AG04450 (cell line): ENCODE results near the gene PLLP. TPM values are rescaled to one million over a fixed set of nuclear protein-coding genes. Genes with fewer than 3 reads are reported as not detected.

Experiments
- CTCF ChIA-PET: fragments of 300-600, 350-600 bp; formaldehyde crosslinking; extraction: SDS; loops from one replicate; lab custom pipeline; 2022; ENCODE audit warnings: antibody characterized with exemption, inconsistent platforms; lab: Charles Lee
- POLR2A ChIA-PET: fragments of 350-600 bp; formaldehyde crosslinking; extraction: SDS; loops from one replicate; lab custom pipeline; 2021; ENCODE audit warnings: antibody characterized with exemption, inconsistent platforms; lab: Yijun Ruan, JAX
- DNase-seq: peaks from one replicate; pipeline ENCODE4 v3.0.0-alpha.2; 2011; ENCODE audit warnings: low read depth, low spot score
- H3K27ac ChIP-seq: one replicate; pipeline ENCODE4 v1.5.1; 2012; ENCODE audit warnings: low read depth, low read length, control low read depth
- H3K27me3 ChIP-seq: one replicate; pipeline ENCODE4 v1.6.0; 2012; ENCODE audit warnings: low read length; ENCODE audit not compliant: control insufficient read depth, insufficient read depth
- H3K4me3 ChIP-seq: 2 replicates; pipeline ENCODE4 v1.5.1; 2011; ENCODE audit warnings: mild to moderate bottlenecking, low read depth, low read length, control low read depth
- H3K9me3 ChIP-seq: 2 replicates; pipeline ENCODE4 v1.5.1; 2012; ENCODE audit warnings: low read length; ENCODE audit not compliant: control insufficient read depth, insufficient read depth
- CTCF ChIP-seq: IDR thresholded peaks from 2 replicates; pipeline ENCODE4 v1.5.1; 2011; ENCODE audit warnings: low read depth, low read length, control low read depth, inconsistent platforms
- polyA plus RNA-seq: library from polyadenylated mRNA; depleted of rRNA; stranded (reverse); fragments of >200 nt; gene quantifications from 2 replicates; pipeline ENCODE4 v1.2.3, GENCODE V29; 2011

The PLLP gene
- polyA plus RNA-seq, 1 experiment, result 0.10 TPM

GRCh38 chr16:57325458-57325857, 41.0 kb upstream of the PLLP start:
- TF ChIP-seq CTCF, result no peak
- Histone ChIP-seq H3K9me3 (no peaks in the 10 kb centered on the region), H3K27me3 (peaks cover 5% of the 10 kb centered on the region), H3K4me3 (no peak overlapping the region), H3K27ac (no peak overlapping the region)
- POLR2A ChIA-PET, result interaction anchor here (0.6 to 0.7 kb wide), 2 partner anchors 26 to 53 kb away, joined by 3 read pairs; no protein-coding TSS in a partner anchor
- CTCF ChIA-PET, result interaction anchor here (0.6 kb wide), 1 partner anchor 76 kb away, joined by 3 read pairs; no protein-coding TSS in a partner anchor
- DNase-seq, result no peak

- ChIA-PET CTCF (no interaction called here), POLR2A (interaction anchor here (0.6 kb wide), 1 partner anchor 54 kb away, joined by 3 read pairs; no protein-coding TSS in a partner anchor)
- Histone ChIP-seq H3K27ac (no peak overlapping the region), H3K27me3 (peaks cover under 1% of the 10 kb centered on the region), H3K9me3 (no peaks in the 10 kb centered on the region), H3K4me3 (no peak overlapping the region)
- no peak for TF ChIP-seq CTCF
- no peak for DNase-seq
These were observed 40.3 kb upstream of the PLLP start for GRCh38 chr16:57324749-57325148.

GRCh38 chr16:57319646-57320045, 35.2 kb upstream of the PLLP start:
- H3K9me3 ChIP-seq, result no peaks in the 10 kb centered on the region
- TF ChIP-seq CTCF, result no peak
- H3K4me3 ChIP-seq, result no peak overlapping the region
- ChIA-PET POLR2A (no interaction called here), CTCF (no interaction called here)
- no peaks in the 10 kb centered on the region for H3K27me3 ChIP-seq
- no peak for DNase-seq
- no peak overlapping the region for H3K27ac ChIP-seq

GRCh38 chr16:57318240-57318970, 33.9 kb upstream of the PLLP start:
- Histone ChIP-seq H3K27ac (no peak overlapping the region), H3K27me3 (peaks cover 7% of the 10 kb centered on the region), H3K9me3 (no peaks in the 10 kb centered on the region), H3K4me3 (no peak overlapping the region)
- ChIA-PET CTCF (no interaction called here), POLR2A (no interaction called here)
- TF ChIP-seq CTCF, result no peak
- DNase-seq, result no peak

- ChIA-PET POLR2A (no interaction called here), CTCF (interaction anchor here (1.5 to 1.9 kb wide), 2 partner anchors 16 to 101 kb away, joined by 7 to 12 read pairs; no protein-coding TSS in a partner anchor)
- no peak overlapping the region for H3K4me3 ChIP-seq
- peaks cover 22% of the 10 kb centered on the region for H3K27me3 ChIP-seq
- TF ChIP-seq CTCF, result no peak
- H3K27ac ChIP-seq, result peak overlapping the region; percentile 57
- DNase-seq, result peak; percentile 41
- no peaks in the 10 kb centered on the region for H3K9me3 ChIP-seq
These were observed 32.0 kb upstream of the PLLP start for GRCh38 chr16:57316390-57317017.
